NCI-H748 treated with DMSO at 0.1 percent for 48 hours (cell line): ENCODE data around the gene TNIP2.
"Not testable (repeated sequence)": the region's sequence is repeated elsewhere in the genome, so short reads cannot be mapped to it uniquely, and the experiment has no call there.

Experiments used
- DNase-seq: peaks from one replicate; lab custom pipeline; 2025; lab: John Stamatoyannopoulos, UW

Gene TNIP2

GRCh38 chr4:2768124-2768523 is 12.0 kb upstream of the TNIP2 start:
- DNase-seq: no peak

- DNase-seq: no peak
Measured at GRCh38 chr4:2767705-2768074, 11.6 kb upstream of the TNIP2 start.

- no peak for DNase-seq
Measured at GRCh38 chr4:2767046-2767704, 11.0 kb upstream of the TNIP2 start.

GRCh38 chr4:2765832-2766526 is 9.8 kb upstream of the TNIP2 start:
- no peak for DNase-seq

GRCh38 chr4:2763511-2763967 is 7.4 kb upstream of the TNIP2 start:
- no peak for DNase-seq

- DNase-seq: not testable (repeated sequence)
Measured at GRCh38 chr4:2762486-2763370, 6.6 kb upstream of the TNIP2 start.

GRCh38 chr4:2762048-2762447 is 5.9 kb upstream of the TNIP2 start:
- DNase-seq: no peak

GRCh38 chr4:2761035-2761923 is 5.1 kb upstream of the TNIP2 start:
- no peak for DNase-seq

GRCh38 chr4:2757426-2757825 is 1.3 kb upstream of the TNIP2 start:
- DNase-seq: no peak

- no peak for DNase-seq
Measured at GRCh38 chr4:2756691-2757350, 685 bp upstream of the TNIP2 start.

- no peak for DNase-seq
Measured at GRCh38 chr4:2754848-2755819, 1.0 kb downstream of the TNIP2 start.

- DNase-seq: no peak
Measured at GRCh38 chr4:2753436-2753835, 2.7 kb downstream of the TNIP2 start.

GRCh38 chr4:2750719-2751605 is 5.2 kb downstream of the TNIP2 start:
- DNase-seq: no peak

- no peak for DNase-seq
Measured at GRCh38 chr4:2746891-2747695, 9.0 kb downstream of the TNIP2 start.

GRCh38 chr4:2745981-2746806 is 9.9 kb downstream of the TNIP2 start:
- no peak for DNase-seq

- no peak for DNase-seq
Measured at GRCh38 chr4:2745516-2745915, 10.6 kb downstream of the TNIP2 start.

- no peak for DNase-seq
Measured at GRCh38 chr4:2744576-2745270, 11.4 kb downstream of the TNIP2 start.
